Liver (tissue), 9 donors: ENCODE data around the gene ESD. TPM values are rescaled to one million over a fixed set of nuclear protein-coding genes. Genes with fewer than 3 reads are reported as not detected.
"Not testable (repeated sequence)": the region's sequence is repeated elsewhere in the genome, so short reads cannot be mapped to it uniquely, and the experiment has no call there.

ENCODE experiments used
- DNase-seq: peaks from one replicate; pipeline ENCODE4 v3.0.0-alpha.2; 2017; ENCODE audit warnings: low spot score
- H3K27ac ChIP-seq, 2 donors: one replicate each; pipeline ENCODE4 v1.7.0; 2013; ENCODE audit warnings: inconsistent platforms in 2 of 2, low read length in 2 of 2, control low read depth in 1 of 2, low read depth in 1 of 2, mild to moderate bottlenecking in 1 of 2
- H3K27me3 ChIP-seq, 4 donors: one replicate each; pipeline versions ENCODE4 v1.6.1 to v1.7.0; 2013; ENCODE audit warnings: low read length in 3 of 4, inconsistent platforms in 1 of 4, mild to moderate bottlenecking in 1 of 4, moderate library complexity in 1 of 4; ENCODE audit not compliant: control insufficient read depth in 4 of 4, insufficient read depth in 4 of 4
- H3K36me3 ChIP-seq, 4 donors: one replicate each; pipeline versions ENCODE4 v1.6.1 to v1.7.0; 2013; ENCODE audit warnings: low read length in 3 of 4, mild to moderate bottlenecking in 3 of 4, low read depth in 1 of 4, moderate library complexity in 1 of 4; ENCODE audit not compliant: control insufficient read depth in 4 of 4, insufficient read depth in 3 of 4
- H3K4me1 ChIP-seq, 4 donors: one replicate each; pipeline versions ENCODE4 v1.6.1 to v1.7.0; 2013; ENCODE audit warnings: low read length in 3 of 4, mild to moderate bottlenecking in 3 of 4, moderate library complexity in 1 of 4; ENCODE audit not compliant: control insufficient read depth in 4 of 4, insufficient read depth in 4 of 4
- H3K4me3 ChIP-seq, 3 donors: one replicate each; pipeline versions ENCODE4 v1.6.1 to v1.7.0; 2013; ENCODE audit warnings: low read length in 3 of 3, control low read depth in 1 of 3, low read depth in 1 of 3, mild to moderate bottlenecking in 1 of 3
- H3K9ac ChIP-seq, 2 donors: one replicate each; pipeline ENCODE4 v1.7.0; 2013; ENCODE audit warnings: low read length in 2 of 2, mild to moderate bottlenecking in 2 of 2, moderate library complexity in 2 of 2, control low read depth in 1 of 2, low read depth in 1 of 2
- H3K9me3 ChIP-seq, 4 donors: one replicate each; pipeline versions ENCODE4 v1.6.1 to v1.7.0; 2013; ENCODE audit warnings: low read length in 3 of 4; ENCODE audit not compliant: control insufficient read depth in 4 of 4
- EGR1 ChIP-seq, 2 donors: IDR thresholded peaks; 2 replicates each; pipeline ENCODE4 v1.6.1; 2016 to 2018; ENCODE audit warnings: antibody characterized with exemption in 2 of 2, low read depth in 2 of 2
- FOXA1 ChIP-seq: IDR thresholded peaks from 2 replicates; pipeline ENCODE4 v1.6.1; 2016; ENCODE audit warnings: antibody characterized with exemption
- FOXA2 ChIP-seq: IDR thresholded peaks from 2 replicates; pipeline ENCODE4 v1.6.1; 2016; ENCODE audit warnings: antibody characterized with exemption
- GABPA ChIP-seq, 2 donors: IDR thresholded peaks in 1 of 2; conservative IDR thresholded peaks in 1 of 2; 2 replicates each; pipeline ENCODE4 v1.6.1; 2016; ENCODE audit warnings: antibody characterized with exemption in 2 of 2, mild to moderate bottlenecking in 1 of 2, moderate library complexity in 1 of 2
- HNF4A ChIP-seq, 2 donors: conservative IDR thresholded peaks; 2 replicates each; pipeline ENCODE4 v1.6.1; 2016; ENCODE audit warnings: antibody characterized with exemption in 2 of 2, mild to moderate bottlenecking in 2 of 2
- HNF4G ChIP-seq: IDR thresholded peaks from 2 replicates; pipeline ENCODE4 v1.6.1; 2016; ENCODE audit warnings: antibody characterized with exemption
- JUND ChIP-seq, 2 donors: IDR thresholded peaks; 2 replicates each; pipeline ENCODE4 v1.6.1; 2016; ENCODE audit warnings: antibody characterized with exemption in 2 of 2
- NR2F2 ChIP-seq: IDR thresholded peaks from 2 replicates; pipeline ENCODE4 v1.6.1; 2016; ENCODE audit warnings: antibody characterized with exemption
- SP1 ChIP-seq: IDR thresholded peaks from 2 replicates; pipeline ENCODE4 v1.6.1; 2018; ENCODE audit warnings: antibody characterized with exemption, mild to moderate bottlenecking
- TAF1 ChIP-seq: conservative IDR thresholded peaks from 2 replicates; pipeline ENCODE4 v1.6.1; 2016; ENCODE audit warnings: antibody characterized with exemption, mild to moderate bottlenecking
- YY1 ChIP-seq: IDR thresholded peaks from 2 replicates; pipeline ENCODE4 v1.6.1; 2016; ENCODE audit warnings: antibody characterized with exemption, mild to moderate bottlenecking
- WGBS: extraction: QIAGEN DNeasy Blood & Tissue Kit; methylation state at CpG from one replicate; pipeline ENCODE4 v1.1.7; 2013; 5-methylcytosine and 5-hydroxymethylcytosine counted together
- polyA plus RNA-seq, 2 donors: library from polyadenylated mRNA; stranded (reverse) in 1 of 2; unstranded in 1 of 2; fragments of 200-250 nt in 1 of 2; fragments of >200 nt in 1 of 2; fragmentation: Nextera tagmentation in 1 of 2; extraction: Ambion mirVana in 1 of 2; gene quantifications; one replicate each; pipeline versions ENCODE4 v1.2.1 to v1.2.3, GENCODE V29; 2013 to 2015
- total RNA-seq, 2 donors: library from RNA; depleted of rRNA; stranded (reverse); fragments of >200 nt; gene quantifications; one replicate each; pipeline ENCODE4 v1.2.3, GENCODE V29; 2014
- TF ChIP-seq, protein P1 (sequence below): IDR thresholded peaks from 2 replicates; pipeline ENCODE4 v1.6.1; 2016; ENCODE audit warnings: antibody characterized with exemption
- TF ChIP-seq, protein P2 (sequence below): IDR thresholded peaks from 2 replicates; pipeline ENCODE4 v1.6.1; 2016; ENCODE audit warnings: antibody characterized with exemption
- TF ChIP-seq, protein P3 (sequence below): fragments of 150-350 bp; IDR thresholded peaks from 2 replicates; pipeline ENCODE4 v1.5.1; 2017; ENCODE audit warnings: improper control_type of control experiment, low read depth, low read length; ENCODE audit not compliant: missing input control
- TF ChIP-seq, protein P4 (sequence below): IDR thresholded peaks from 2 replicates; pipeline ENCODE4 v1.6.1; 2016; ENCODE audit warnings: antibody characterized with exemption, mild to moderate bottlenecking
- donor health status: healthy.
- donor health status: healthy.
- donor health status: healthy.
- donor health status: healthy.
- donor health status: healthy.

ESD gene
- total and polyA plus RNA-seq, 4 donors, result 63.3 to 146 (median 72.0) TPM

DNA sequence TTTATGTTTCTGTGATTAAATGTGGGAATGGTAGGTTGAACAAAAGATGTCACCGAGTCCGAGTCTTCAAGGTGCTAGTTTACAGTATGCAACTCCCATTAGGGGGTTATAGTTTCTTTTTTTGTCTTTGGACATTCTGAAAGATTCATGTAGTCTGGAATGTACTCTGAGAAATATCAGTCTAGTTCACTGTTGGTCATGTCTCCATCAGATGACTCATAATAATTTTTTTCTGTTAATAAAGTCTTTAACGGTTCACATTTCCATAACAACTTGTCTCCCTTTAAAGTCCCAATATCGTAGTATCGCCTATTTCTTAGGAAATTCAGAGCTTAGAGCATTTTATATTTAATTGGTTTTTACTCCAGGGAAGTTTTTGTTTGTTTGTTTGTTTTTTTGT lies 13.5 kb upstream of the ESD start:
- Histone ChIP-seq H3K27me3 (no peaks in the 10 kb centered on the region), H3K9ac (no peak overlapping the region), H3K4me1 (no peaks in the 10 kb centered on the region), H3K36me3 (peaks cover 0 to 2% (median 0%) of the 10 kb centered on the region in 4 donors), H3K9me3 (peaks cover 0 to 9% (median under 1%) of the 10 kb centered on the region in 4 donors), H3K27ac (no peak overlapping the region), H3K4me3 (no peak overlapping the region)
- TF ChIP-seq, protein P1, sequence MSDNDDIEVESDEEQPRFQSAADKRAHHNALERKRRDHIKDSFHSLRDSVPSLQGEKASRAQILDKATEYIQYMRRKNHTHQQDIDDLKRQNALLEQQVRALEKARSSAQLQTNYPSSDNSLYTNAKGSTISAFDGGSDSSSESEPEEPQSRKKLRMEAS, result no peak
- no peak for TF ChIP-seq HNF4A (conservative IDR thresholded peaks at IDR 0.05)
- TF ChIP-seq, protein P2, sequence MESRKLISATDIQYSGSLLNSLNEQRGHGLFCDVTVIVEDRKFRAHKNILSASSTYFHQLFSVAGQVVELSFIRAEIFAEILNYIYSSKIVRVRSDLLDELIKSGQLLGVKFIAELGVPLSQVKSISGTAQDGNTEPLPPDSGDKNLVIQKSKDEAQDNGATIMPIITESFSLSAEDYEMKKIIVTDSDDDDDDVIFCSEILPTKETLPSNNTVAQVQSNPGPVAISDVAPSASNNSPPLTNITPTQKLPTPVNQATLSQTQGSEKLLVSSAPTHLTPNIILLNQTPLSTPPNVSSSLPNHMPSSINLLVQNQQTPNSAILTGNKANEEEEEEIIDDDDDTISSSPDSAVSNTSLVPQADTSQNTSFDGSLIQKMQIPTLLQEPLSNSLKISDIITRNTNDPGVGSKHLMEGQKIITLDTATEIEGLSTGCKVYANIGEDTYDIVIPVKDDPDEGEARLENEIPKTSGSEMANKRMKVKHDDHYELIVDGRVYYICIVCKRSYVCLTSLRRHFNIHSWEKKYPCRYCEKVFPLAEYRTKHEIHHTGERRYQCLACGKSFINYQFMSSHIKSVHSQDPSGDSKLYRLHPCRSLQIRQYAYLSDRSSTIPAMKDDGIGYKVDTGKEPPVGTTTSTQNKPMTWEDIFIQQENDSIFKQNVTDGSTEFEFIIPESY, result no peak
- TF ChIP-seq JUND (IDR thresholded peaks at IDR 0.05), result no peak
- no peak for TF ChIP-seq HNF4G
- TF ChIP-seq, protein P3, sequence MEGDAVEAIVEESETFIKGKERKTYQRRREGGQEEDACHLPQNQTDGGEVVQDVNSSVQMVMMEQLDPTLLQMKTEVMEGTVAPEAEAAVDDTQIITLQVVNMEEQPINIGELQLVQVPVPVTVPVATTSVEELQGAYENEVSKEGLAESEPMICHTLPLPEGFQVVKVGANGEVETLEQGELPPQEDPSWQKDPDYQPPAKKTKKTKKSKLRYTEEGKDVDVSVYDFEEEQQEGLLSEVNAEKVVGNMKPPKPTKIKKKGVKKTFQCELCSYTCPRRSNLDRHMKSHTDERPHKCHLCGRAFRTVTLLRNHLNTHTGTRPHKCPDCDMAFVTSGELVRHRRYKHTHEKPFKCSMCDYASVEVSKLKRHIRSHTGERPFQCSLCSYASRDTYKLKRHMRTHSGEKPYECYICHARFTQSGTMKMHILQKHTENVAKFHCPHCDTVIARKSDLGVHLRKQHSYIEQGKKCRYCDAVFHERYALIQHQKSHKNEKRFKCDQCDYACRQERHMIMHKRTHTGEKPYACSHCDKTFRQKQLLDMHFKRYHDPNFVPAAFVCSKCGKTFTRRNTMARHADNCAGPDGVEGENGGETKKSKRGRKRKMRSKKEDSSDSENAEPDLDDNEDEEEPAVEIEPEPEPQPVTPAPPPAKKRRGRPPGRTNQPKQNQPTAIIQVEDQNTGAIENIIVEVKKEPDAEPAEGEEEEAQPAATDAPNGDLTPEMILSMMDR, result no peak
- no peak for TF ChIP-seq YY1
- no peak for TF ChIP-seq EGR1 (IDR thresholded peaks at IDR 0.05; ENCODE audit: low read depth in 2 of 2)
- no peak for TF ChIP-seq GABPA (IDR thresholded peaks at IDR 0.05 in 1 of 2, conservative IDR thresholded peaks at IDR 0.05 in 1 of 2)
- no peak for TF ChIP-seq SP1
- TF ChIP-seq TAF1, result no peak
- TF ChIP-seq FOXA1, result no peak
- TF ChIP-seq NR2F2, result no peak
- no peak for TF ChIP-seq FOXA2
- TF ChIP-seq, protein P4, sequence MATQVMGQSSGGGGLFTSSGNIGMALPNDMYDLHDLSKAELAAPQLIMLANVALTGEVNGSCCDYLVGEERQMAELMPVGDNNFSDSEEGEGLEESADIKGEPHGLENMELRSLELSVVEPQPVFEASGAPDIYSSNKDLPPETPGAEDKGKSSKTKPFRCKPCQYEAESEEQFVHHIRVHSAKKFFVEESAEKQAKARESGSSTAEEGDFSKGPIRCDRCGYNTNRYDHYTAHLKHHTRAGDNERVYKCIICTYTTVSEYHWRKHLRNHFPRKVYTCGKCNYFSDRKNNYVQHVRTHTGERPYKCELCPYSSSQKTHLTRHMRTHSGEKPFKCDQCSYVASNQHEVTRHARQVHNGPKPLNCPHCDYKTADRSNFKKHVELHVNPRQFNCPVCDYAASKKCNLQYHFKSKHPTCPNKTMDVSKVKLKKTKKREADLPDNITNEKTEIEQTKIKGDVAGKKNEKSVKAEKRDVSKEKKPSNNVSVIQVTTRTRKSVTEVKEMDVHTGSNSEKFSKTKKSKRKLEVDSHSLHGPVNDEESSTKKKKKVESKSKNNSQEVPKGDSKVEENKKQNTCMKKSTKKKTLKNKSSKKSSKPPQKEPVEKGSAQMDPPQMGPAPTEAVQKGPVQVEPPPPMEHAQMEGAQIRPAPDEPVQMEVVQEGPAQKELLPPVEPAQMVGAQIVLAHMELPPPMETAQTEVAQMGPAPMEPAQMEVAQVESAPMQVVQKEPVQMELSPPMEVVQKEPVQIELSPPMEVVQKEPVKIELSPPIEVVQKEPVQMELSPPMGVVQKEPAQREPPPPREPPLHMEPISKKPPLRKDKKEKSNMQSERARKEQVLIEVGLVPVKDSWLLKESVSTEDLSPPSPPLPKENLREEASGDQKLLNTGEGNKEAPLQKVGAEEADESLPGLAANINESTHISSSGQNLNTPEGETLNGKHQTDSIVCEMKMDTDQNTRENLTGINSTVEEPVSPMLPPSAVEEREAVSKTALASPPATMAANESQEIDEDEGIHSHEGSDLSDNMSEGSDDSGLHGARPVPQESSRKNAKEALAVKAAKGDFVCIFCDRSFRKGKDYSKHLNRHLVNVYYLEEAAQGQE, result no peak
- 97% methylated on average over 5 of the region's 5 CpGs for WGBS
- DNase-seq, result no peak

DNA sequence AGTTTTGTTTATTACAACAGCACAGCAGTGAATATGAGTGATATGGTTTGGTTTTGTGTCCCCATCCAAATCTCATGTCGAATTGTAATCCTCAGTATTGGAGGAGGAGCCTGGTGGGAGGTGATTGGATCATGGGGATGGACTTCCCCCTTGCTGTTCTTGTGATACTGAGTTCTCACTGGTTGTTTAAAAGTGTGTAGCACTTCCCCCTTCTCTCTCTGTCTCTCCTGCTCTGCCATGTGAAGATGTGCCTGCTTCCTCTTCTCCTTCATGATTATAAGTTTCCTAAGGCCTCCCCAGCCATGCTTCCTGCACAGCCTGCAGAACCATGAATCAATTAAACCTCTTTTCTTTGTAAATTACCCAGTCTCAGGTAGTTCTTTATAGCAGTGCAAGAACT lies 8.0 kb upstream of the ESD start:
- H3K27ac ChIP-seq, DNase-seq, H3K27me3 ChIP-seq, H3K9ac ChIP-seq, H3K9me3 ChIP-seq, H3K36me3 ChIP-seq, H3K4me3 ChIP-seq: not testable (repeated sequence)
- H3K4me1 ChIP-seq, result peaks cover 0 to 13% (median 5%) of the 10 kb centered on the region in 4 donors
- 79% methylated on average over 1 of the region's 1 CpG for WGBS
